GM12892 (cell line): Measurements from ENCODE around the gene KIAA0753.

Source experiments
- DNase-seq: peaks from one replicate; pipeline ENCODE4 v3.0.0; 2011; ENCODE audit not compliant: insufficient read length
- FAIRE-seq: peaks from 2 replicates; lab custom pipeline; 2011; peaks lifted over from hg19 to GRCh38; lab: Jason Lieb, UNC
- POLR2A ChIP-seq: IDR thresholded peaks from 2 replicates; pipeline ENCODE4 v1.6.1; 2011; ENCODE audit warnings: low read depth, low read length, control low read depth
- POLR2AphosphoS5 ChIP-seq: IDR thresholded peaks from 2 replicates; pipeline ENCODE4 v1.6.1; 2011; ENCODE audit warnings: low read depth, low read length, control low read depth
- TAF1 ChIP-seq: IDR thresholded peaks from 2 replicates; pipeline ENCODE4 v1.6.1; 2011; ENCODE audit warnings: low read depth, mild to moderate bottlenecking, control low read depth, low read length, borderline replicate concordance

KIAA0753 gene

GRCh38 chr17:6548578-6549330 lies 91.8 kb downstream of the KIAA0753 start:
- TF ChIP-seq TAF1 (no peak), POLR2AphosphoS5 (no peak), POLR2A (no peak)
- FAIRE-seq (peak; percentile 86), DNase-seq (peak; percentile 61)

- DNase-seq, result no peak
- no peak for FAIRE-seq
- TF ChIP-seq POLR2AphosphoS5 (no peak), POLR2A (no peak), TAF1 (no peak)
These were observed 92.5 kb downstream of the KIAA0753 start for GRCh38 chr17:6548034-6548433.

GRCh38 chr17:6547336-6547735 lies 93.2 kb downstream of the KIAA0753 start:
- FAIRE-seq (no peak), DNase-seq (no peak)
- TF ChIP-seq TAF1, result no peak
- TF ChIP-seq POLR2A, result no peak
- no peak for TF ChIP-seq POLR2AphosphoS5

GRCh38 chr17:6546069-6546718 lies 94.3 kb downstream of the KIAA0753 start:
- FAIRE-seq (peak; percentile 79), DNase-seq (no peak)
- no peak for TF ChIP-seq POLR2AphosphoS5
- TF ChIP-seq TAF1, result no peak
- TF ChIP-seq POLR2A, result no peak

GRCh38 chr17:6545291-6545690 lies 95.2 kb downstream of the KIAA0753 start:
- DNase-seq, result no peak
- no peak for TF ChIP-seq POLR2A
- TF ChIP-seq TAF1, result no peak
- FAIRE-seq, result no peak

GRCh38 chr17:6544011-6544370 lies 96.5 kb downstream of the KIAA0753 start:
- DNase-seq, result no peak
- TF ChIP-seq TAF1 (no peak), POLR2AphosphoS5 (no peak), POLR2A (no peak)
- FAIRE-seq, result no peak

GRCh38 chr17:6543079-6544010 lies 97.2 kb downstream of the KIAA0753 start:
- TF ChIP-seq POLR2A, result no peak
- TF ChIP-seq POLR2AphosphoS5, result no peak
- no peak for TF ChIP-seq TAF1
- DNase-seq (no peak), FAIRE-seq (no peak)

GRCh38 chr17:6542577-6542976 lies 97.9 kb downstream of the KIAA0753 start:
- TF ChIP-seq POLR2AphosphoS5, result no peak
- TF ChIP-seq TAF1, result no peak
- TF ChIP-seq POLR2A, result no peak
- no peak for DNase-seq
- FAIRE-seq, result no peak

GRCh38 chr17:6541886-6542285 lies 98.6 kb downstream of the KIAA0753 start:
- no peak for DNase-seq
- FAIRE-seq, result no peak
- no peak for TF ChIP-seq POLR2AphosphoS5
- TF ChIP-seq POLR2A, result no peak
- no peak for TF ChIP-seq TAF1

GRCh38 chr17:6539871-6540270 lies 100.6 kb downstream of the KIAA0753 start:
- TF ChIP-seq TAF1, result no peak
- no peak for TF ChIP-seq POLR2A
- no peak for TF ChIP-seq POLR2AphosphoS5
- FAIRE-seq, result no peak

GRCh38 chr17:6536566-6537065 lies 103.9 kb downstream of the KIAA0753 start:
- no peak for FAIRE-seq

More at GRCh38 chr17:6539871-6540270, 100.6 kb downstream of the KIAA0753 start:
- DNase-seq, result no peak

More at GRCh38 chr17:6536566-6537065, 103.9 kb downstream of the KIAA0753 start:
- DNase-seq, result no peak
- no peak for TF ChIP-seq POLR2A
- no peak for TF ChIP-seq POLR2AphosphoS5
- no peak for TF ChIP-seq TAF1
